Activated CD4-positive, alpha-beta T cell treated with anti-CD3 and anti-CD28 coated beads, Interleukin-2, amount 10 ng/mL, durations not matched to agents 24 days and 14 days (primary cell): ENCODE measurements around the gene NME7. TPM values are rescaled to one million over a fixed set of nuclear protein-coding genes. Genes with fewer than 3 reads are reported as not detected.
"Not testable (repeated sequence)": the region's sequence is repeated elsewhere in the genome, so short reads cannot be mapped to it uniquely, and the experiment has no call there.

Experiments
- DNase-seq: peaks from one replicate; pipeline ENCODE4 v3.0.0; 2022
- H3K27ac Mint-ChIP-seq: one replicate; pipeline ENCODE4 v1.8.0; 2022; ENCODE audit warnings: mild to moderate bottlenecking, mixed read lengths
- H3K27me3 Mint-ChIP-seq: one replicate; pipeline ENCODE4 v1.8.0; 2022; ENCODE audit warnings: mixed read lengths
- H3K36me3 Mint-ChIP-seq: one replicate; pipeline ENCODE4 v1.8.0; 2022; ENCODE audit warnings: low read depth, mild to moderate bottlenecking, mixed read lengths
- H3K4me1 Mint-ChIP-seq: one replicate; pipeline ENCODE4 v1.8.0; 2021; ENCODE audit warnings: mixed read lengths
- H3K4me3 Mint-ChIP-seq: one replicate; pipeline ENCODE4 v1.8.0; 2022; ENCODE audit warnings: mild to moderate bottlenecking, moderate library complexity, mixed read lengths
- H3K9me3 Mint-ChIP-seq: one replicate; pipeline ENCODE4 v1.8.0; 2021; ENCODE audit warnings: mixed read lengths
- intact Hi-C: fragments of 100-400 bp; cut with micrococcal nuclease; formaldehyde crosslinking; loops from one replicate; pipeline ENCODE4 v1.15.1; 2023
- total RNA-seq: library from RNA; stranded (reverse); gene quantifications from 2 replicates; pipeline ENCODE4 v1.2.3, GENCODE V29; 2022

Gene NME7, protein sequence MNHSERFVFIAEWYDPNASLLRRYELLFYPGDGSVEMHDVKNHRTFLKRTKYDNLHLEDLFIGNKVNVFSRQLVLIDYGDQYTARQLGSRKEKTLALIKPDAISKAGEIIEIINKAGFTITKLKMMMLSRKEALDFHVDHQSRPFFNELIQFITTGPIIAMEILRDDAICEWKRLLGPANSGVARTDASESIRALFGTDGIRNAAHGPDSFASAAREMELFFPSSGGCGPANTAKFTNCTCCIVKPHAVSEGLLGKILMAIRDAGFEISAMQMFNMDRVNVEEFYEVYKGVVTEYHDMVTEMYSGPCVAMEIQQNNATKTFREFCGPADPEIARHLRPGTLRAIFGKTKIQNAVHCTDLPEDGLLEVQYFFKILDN
- total RNA-seq = 10.6 and 13.8 TPM in 2 replicates

DNA sequence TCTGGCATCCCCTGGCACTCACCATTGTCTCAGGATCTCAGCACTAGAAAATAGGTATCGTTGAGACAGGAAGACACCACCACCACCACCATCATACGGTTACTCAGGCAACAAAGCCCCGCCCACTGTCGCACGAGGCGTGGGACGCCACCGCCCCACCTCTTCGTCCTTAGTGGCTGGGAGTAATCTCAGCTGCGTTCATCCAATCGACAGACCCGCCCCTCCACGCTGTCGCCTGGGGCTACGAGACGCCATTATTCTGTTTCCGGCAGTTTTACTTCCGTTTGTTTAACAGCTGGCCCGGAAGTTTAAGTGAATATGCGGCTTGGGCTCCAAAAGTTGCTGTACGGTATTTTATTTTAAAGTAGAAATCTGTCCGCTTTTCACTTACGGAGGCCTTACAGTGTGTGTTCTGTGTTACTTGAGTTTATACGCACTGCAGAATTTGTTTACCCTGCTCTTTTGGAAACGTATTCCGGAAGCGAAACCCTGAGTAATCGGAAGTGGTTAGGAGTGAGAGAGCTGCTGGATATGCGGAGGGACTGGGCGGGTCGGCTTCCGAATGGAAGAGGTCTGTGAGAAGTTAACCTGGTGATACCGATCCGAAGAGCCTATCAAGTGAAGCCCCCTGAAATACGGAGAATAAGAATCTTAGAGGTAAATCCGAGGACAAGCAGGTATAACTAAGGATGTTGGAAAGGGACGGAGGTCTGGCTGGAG, at the start of gene NME7, which contains the start of gene BLZF1:
TSS of gene NME7 (minus strand) at position 112 of the 720 bp plus-strand sequence. CDS start at position 25, 87 bp downstream.
TSS of gene BLZF1 (plus strand) at position 510 of the 720 bp plus-strand sequence. CDS start 1,328 bp downstream, outside the sequence.
- Mint-ChIP-seq H3K4me3 (peak within 1 kb of the TSS; percentile 73), H3K9me3 (peaks cover 6% of the 10 kb centered on the region), H3K4me1 (peaks cover 34% of the 10 kb centered on the region), H3K27ac (peak within 1 kb of the TSS; percentile 26), H3K27me3 (no peaks in the 10 kb centered on the region), H3K36me3 (peaks cover 25% of the 10 kb centered on the region)
- intact Hi-C loops = loop anchor here (1.0 to 10.0 kb wide), 12 partner anchors 22 to 1189 kb away; partner anchors contain the start of genes METTL18, SCYL3, SFT2D2 and TIPRL
- peak; percentile 100 for DNase-seq

DNA sequence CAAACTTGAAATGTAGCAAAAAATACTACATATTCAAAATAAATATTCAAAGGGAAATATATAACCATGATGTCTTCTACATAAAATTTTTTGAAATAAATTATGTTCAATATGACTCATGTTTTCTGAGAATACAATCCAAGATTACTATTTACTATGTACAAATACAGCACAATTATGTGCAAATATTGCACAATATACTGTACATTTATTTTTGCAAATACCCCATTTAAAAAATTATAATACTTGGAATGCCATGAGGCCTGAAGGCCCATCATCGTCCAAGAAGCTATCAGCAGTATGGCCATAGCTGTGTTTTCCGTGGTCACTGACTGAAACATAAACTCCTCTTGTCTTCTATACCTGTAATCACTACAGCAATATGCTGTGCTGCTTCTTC, 47.4 kb upstream of the NME7 start:
- intact Hi-C loops = no loop called here
- no peak overlapping the region for H3K27ac Mint-ChIP-seq
- no peak for DNase-seq
- H3K36me3 Mint-ChIP-seq = no peaks in the 10 kb centered on the region
- peaks cover 23% of the 10 kb centered on the region for H3K9me3 Mint-ChIP-seq
- H3K4me1 Mint-ChIP-seq = no peaks in the 10 kb centered on the region
- H3K27me3 Mint-ChIP-seq = peaks cover 31% of the 10 kb centered on the region
- H3K4me3 Mint-ChIP-seq = no peak overlapping the region

DNA sequence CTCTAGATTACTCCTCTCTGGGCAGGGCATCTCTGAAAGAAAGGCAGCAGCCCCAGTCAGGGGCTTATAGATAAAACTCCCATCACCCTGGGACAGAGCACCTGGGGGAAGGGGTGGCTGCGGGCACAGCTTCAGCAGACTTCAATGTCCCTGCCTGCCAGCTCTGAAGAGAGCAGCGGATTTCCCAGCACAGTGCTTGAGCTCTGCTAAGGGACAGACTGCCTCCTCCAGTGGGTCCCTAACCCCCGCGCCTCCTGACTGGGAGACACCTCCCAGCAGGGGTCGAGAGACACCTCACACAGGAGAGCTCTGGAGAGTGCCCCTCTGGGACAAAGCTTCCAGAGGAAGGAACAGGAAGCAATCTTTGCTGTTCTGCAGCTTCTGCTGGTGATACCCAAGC, 40.7 kb upstream of the NME7 start:
- intact Hi-C loops, H3K4me3 Mint-ChIP-seq, H3K4me1 Mint-ChIP-seq, DNase-seq, H3K27ac Mint-ChIP-seq, H3K36me3 Mint-ChIP-seq: not testable (repeated sequence)
- Mint-ChIP-seq H3K9me3 (peaks cover 36% of the 10 kb centered on the region), H3K27me3 (peaks cover 23% of the 10 kb centered on the region)

DNA sequence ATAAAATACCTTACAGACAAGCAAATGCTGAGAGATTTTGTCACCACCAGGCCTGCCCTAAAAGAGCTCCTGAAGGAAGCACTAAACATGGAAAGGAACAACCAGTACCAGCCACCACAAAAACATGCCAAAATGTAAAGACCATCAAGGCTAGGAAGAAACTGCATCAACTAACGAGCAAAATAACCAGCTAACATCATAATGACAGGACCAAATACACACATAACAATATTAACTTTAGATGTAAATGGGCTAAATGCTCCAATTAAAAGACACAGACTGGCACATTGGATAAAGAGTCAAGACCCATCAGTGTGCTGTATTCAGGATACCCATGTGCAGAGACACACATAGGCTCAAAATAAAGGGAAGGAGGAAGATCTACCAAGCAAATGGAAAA, 35.0 kb upstream of the NME7 start:
- Mint-ChIP-seq H3K9me3 (peaks cover 26% of the 10 kb centered on the region), H3K36me3 (peaks cover 15% of the 10 kb centered on the region)
- H3K27ac Mint-ChIP-seq, H3K4me3 Mint-ChIP-seq, intact Hi-C loops, H3K27me3 Mint-ChIP-seq, DNase-seq, H3K4me1 Mint-ChIP-seq: not testable (repeated sequence)

DNA sequence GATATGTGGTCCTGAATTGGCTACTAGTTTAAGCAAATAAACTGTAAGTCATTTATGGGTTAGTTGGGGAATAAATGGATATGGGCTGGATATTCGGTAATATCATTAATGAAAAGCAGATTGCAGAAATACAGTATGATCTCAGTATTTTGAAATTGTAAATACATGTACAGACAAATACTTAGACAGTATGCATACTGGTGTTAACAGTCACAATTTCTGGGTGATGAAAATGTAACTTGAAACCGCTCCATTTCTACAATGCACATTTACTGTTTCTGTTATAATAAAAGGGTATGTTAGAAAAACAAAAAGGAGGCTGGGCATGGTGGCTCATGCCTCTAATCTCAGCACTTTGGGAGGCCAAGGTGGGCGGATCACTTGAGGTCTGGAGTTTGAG, 28.4 kb upstream of the NME7 start:
- H3K4me3 Mint-ChIP-seq = no peak overlapping the region
- DNase-seq = no peak
- H3K27ac Mint-ChIP-seq = no peak overlapping the region
- intact Hi-C loops = no loop called here
- peaks cover 61% of the 10 kb centered on the region for H3K36me3 Mint-ChIP-seq
- no peaks in the 10 kb centered on the region for H3K4me1 Mint-ChIP-seq
- peaks cover 7% of the 10 kb centered on the region for H3K9me3 Mint-ChIP-seq
- H3K27me3 Mint-ChIP-seq = no peaks in the 10 kb centered on the region

DNA sequence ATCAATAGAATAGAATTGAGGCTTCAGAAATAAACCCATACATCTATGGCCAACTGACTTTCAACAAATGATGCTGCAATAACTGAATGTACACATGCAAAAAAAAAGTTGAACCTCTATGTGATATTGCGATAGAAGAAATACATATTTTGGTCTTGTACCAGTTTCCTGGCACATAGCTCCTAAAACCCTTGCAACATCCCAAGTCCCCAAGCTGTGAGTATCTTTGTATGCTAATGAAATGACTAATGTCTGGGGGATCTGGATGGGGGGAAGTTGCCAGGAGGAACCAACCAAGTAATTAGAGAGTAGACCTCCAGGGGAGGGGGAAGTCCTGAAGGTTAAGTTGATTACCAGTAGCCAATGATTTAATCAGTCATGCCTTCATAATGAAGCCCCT, 24.8 kb upstream of the NME7 start:
- Mint-ChIP-seq H3K27ac (no peak overlapping the region), H3K27me3 (no peaks in the 10 kb centered on the region), H3K9me3 (no peaks in the 10 kb centered on the region), H3K36me3 (peaks cover 75% of the 10 kb centered on the region), H3K4me3 (no peak overlapping the region), H3K4me1 (peaks cover 10% of the 10 kb centered on the region)
- intact Hi-C loops = no loop called here
- DNase-seq = no peak

DNA sequence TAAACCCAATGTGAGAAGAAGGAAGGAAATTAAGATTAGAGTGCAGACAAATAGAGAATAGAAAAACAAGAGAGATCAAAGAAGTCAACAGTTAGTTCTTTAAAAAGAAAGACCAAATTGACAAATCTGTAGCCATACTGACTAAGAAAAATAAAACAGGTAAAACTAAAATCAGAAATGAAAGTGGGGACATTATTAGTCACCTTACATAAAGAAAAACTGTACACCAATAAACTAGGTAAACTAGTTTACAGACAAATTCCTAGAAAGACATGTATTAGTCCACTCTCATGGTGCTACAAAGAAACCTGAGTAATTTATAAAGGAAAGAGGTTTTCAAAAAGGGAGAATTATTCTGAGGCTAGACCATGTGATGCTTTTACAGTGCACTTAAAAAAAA, 22.7 kb upstream of the NME7 start:
- Mint-ChIP-seq H3K4me3 (no peak overlapping the region), H3K36me3 (peaks cover 72% of the 10 kb centered on the region), H3K4me1 (peaks cover 10% of the 10 kb centered on the region), H3K27ac (peak overlapping the region; percentile 16), H3K9me3 (no peaks in the 10 kb centered on the region), H3K27me3 (no peaks in the 10 kb centered on the region)
- intact Hi-C loops = loop anchor here (1.0 to 2.0 kb wide), 3 partner anchors 22 to 195 kb away; partner anchors contain the start of genes BLZF1 and SLC19A2
- no peak for DNase-seq

DNA sequence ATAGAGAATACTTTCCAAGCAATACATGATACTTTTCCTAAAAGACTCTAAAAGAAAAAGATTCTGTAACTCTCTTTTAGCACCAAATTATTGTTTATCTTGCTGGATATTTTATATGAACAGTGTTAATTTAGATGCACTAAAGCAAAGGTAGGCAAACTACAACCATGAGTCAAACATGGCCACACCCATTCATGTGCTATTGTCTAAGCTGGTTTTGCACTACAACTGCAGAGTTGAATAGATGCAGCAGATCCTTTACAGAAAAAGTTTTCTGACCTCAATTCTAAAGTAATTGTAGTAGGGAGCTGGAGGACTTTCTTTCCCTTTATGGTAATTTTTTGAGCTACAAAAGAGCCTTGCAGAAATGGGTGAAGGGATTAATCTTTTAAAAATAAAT, 19.8 kb upstream of the NME7 start:
- H3K9me3 Mint-ChIP-seq = no peaks in the 10 kb centered on the region
- H3K27me3 Mint-ChIP-seq = no peaks in the 10 kb centered on the region
- intact Hi-C loops = no loop called here
- DNase-seq = no peak
- H3K36me3 Mint-ChIP-seq = peaks cover 54% of the 10 kb centered on the region
- no peak overlapping the region for H3K4me3 Mint-ChIP-seq
- H3K27ac Mint-ChIP-seq = no peak overlapping the region
- peaks cover 10% of the 10 kb centered on the region for H3K4me1 Mint-ChIP-seq

DNA sequence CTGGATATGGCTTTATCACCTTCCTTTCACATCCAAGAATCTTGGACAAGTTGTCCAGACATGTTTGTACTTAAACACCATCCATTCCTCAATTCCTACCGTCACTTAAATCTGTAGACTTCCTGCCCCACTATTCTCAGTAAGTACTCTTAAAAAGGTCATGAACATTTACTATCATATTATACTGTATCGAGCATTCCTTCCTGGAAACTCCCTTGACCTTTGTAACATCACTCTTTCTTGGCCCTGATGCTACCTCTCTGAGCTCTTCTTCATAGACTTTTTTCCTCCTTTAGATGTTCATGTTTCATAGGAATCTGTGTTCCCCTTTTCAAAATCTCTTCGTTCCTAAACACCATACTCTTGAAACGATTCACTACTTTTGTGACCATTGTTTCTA, 15.9 kb upstream of the NME7 start:
- no peaks in the 10 kb centered on the region for H3K27me3 Mint-ChIP-seq
- no peaks in the 10 kb centered on the region for H3K4me1 Mint-ChIP-seq
- DNase-seq = no peak
- no peaks in the 10 kb centered on the region for H3K9me3 Mint-ChIP-seq
- H3K27ac Mint-ChIP-seq = no peak overlapping the region
- intact Hi-C loops = no loop called here
- H3K36me3 Mint-ChIP-seq = peaks cover 42% of the 10 kb centered on the region
- no peak overlapping the region for H3K4me3 Mint-ChIP-seq

DNA sequence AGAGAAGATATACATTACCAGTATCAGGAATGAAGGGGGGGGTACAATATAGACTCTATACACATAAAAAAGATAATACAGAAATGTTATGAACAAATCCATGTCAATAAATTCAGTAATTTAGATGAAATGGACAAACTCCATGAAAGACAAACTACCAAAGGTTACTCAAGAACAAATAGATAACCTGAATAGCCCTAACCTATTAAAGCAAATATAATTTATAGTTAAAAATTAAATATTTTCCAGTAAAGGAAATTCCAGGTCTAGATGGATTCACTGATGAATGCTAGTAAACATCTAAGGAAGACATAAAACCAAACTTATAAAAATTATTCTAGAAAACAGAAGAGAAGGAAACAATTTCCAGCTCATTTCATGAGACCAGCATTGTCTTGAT, 13.6 kb upstream of the NME7 start:
- Mint-ChIP-seq H3K4me3 (no peak overlapping the region), H3K27me3 (no peaks in the 10 kb centered on the region), H3K4me1 (no peaks in the 10 kb centered on the region), H3K9me3 (no peaks in the 10 kb centered on the region), H3K27ac (no peak overlapping the region), H3K36me3 (peaks cover 46% of the 10 kb centered on the region)
- intact Hi-C loops = no loop called here
- DNase-seq = no peak

DNA sequence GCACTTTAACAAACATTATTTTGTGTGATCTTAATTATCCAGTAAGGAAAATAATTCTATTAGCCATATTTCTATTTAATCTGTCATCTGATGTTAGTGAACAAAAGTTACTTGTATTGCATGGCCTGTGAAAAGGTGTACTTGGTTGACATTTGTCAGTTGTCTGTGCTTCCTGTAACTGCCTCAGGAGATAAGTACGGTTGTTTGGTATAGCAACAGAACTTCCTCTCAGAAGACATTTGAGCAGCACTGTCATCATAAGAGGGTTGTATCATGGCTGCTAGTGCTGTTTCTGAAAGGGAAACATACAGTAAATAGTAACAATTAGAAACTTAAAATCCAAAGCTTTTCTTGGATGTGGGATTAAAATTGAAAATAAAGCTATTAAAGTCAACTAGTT, 3.8 kb upstream of the NME7 start:
- H3K4me1 Mint-ChIP-seq = peaks cover 20% of the 10 kb centered on the region
- peaks cover 4% of the 10 kb centered on the region for H3K9me3 Mint-ChIP-seq
- intact Hi-C loops = loop anchor here (10.0 kb wide), 1 partner anchor 173 kb away; no protein-coding TSS in a partner anchor
- H3K4me3 Mint-ChIP-seq = peak overlapping the region; percentile 66
- H3K27ac Mint-ChIP-seq = peak overlapping the region; percentile 58
- H3K36me3 Mint-ChIP-seq = peaks cover 29% of the 10 kb centered on the region
- no peaks in the 10 kb centered on the region for H3K27me3 Mint-ChIP-seq
- peak; percentile 74 for DNase-seq

DNA sequence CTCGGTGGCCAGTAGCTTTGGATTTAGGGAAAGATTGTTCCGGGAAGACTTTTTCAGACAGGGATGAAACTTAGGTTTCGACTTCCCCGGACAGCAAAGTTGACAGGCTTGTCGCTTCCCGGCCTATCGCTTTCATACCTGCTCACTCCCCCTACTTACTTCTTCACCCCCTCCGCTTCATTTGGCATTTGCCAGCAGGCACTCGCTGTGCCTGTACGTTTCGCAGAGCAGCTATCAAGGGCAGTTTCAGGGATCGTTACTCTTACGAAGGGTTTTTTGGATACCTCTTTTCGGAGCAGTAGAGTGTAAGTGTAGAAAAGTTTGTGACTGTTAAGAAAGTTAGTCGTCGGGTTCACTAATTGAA, 791 bp upstream of the NME7 start:
- H3K27ac Mint-ChIP-seq = no peak overlapping the region

DNA sequence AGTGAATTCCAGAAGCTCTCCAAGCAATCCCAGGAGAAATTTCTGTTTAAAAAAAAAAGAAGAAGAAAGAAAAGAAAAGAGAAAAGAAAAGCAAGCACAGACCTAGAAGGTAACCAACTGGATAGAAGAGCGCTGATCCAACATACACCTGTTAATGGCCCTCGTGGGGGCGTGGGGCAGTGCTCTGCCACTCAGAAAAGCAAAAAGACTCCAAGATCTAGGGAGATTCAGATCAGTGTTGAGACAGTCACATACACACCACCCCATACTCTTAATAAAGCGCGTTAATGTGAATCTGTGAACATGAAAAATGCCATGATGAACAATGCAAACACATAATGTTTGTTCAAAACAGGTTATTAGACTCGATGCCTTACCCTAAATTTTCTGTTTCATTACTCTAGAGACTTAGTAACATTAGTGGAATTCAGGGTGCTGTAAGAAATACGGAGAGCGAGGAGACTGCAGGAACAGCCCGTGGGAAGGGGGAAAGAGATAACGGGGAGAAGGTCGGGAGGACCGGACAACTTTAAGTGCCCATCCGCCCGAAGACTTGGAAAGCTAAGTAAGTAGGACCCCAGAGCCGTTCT, 406 bp downstream of the NME7 start:
- intact Hi-C loops = loop anchor here (1.0 to 10.0 kb wide), 9 partner anchors 119 to 1188 kb away; partner anchors contain the start of genes SCYL3, SFT2D2 and TIPRL
- Mint-ChIP-seq H3K36me3 (peaks cover 24% of the 10 kb centered on the region), H3K4me1 (peaks cover 41% of the 10 kb centered on the region), H3K4me3 (no peak overlapping the region), H3K27me3 (no peaks in the 10 kb centered on the region), H3K9me3 (peaks cover 6% of the 10 kb centered on the region), H3K27ac (no peak overlapping the region)
- peak; percentile 67 for DNase-seq

More for the DNA sequence above, 791 bp upstream of the NME7 start:
- Mint-ChIP-seq H3K4me3 (no peak overlapping the region), H3K4me1 (peaks cover 35% of the 10 kb centered on the region), H3K27me3 (no peaks in the 10 kb centered on the region), H3K36me3 (peaks cover 30% of the 10 kb centered on the region), H3K9me3 (peaks cover 10% of the 10 kb centered on the region)
- intact Hi-C loops = loop anchor here (1.0 to 10.0 kb wide), 9 partner anchors 22 to 1141 kb away; partner anchors contain the start of genes METTL18, SCYL3 and SFT2D2
- peak; percentile 82 for DNase-seq
